H9 (cell line): Measurements from ENCODE around the gene IGSF3. TPM values are rescaled to one million over a fixed set of nuclear protein-coding genes. Genes with fewer than 3 reads are reported as not detected.

Experiments used
- DNase-seq: peaks from one replicate; pipeline ENCODE4 v3.0.0-alpha.2; 2017
- H2AFZ ChIP-seq: one replicate; pipeline ENCODE4 v1.6.1; 2013; ENCODE audit warnings: mild to moderate bottlenecking, low read length, control low read depth, moderate library complexity
- H2AK5ac ChIP-seq: 2 replicates; pipeline ENCODE4 v1.6.1; 2013; ENCODE audit warnings: low read length, control low read depth, mixed read lengths; ENCODE audit not compliant: insufficient read length
- H2BK120ac ChIP-seq: one replicate; pipeline ENCODE4 v1.6.1; 2013; ENCODE audit warnings: low read depth, mild to moderate bottlenecking, low read length, control low read depth, inconsistent platforms; ENCODE audit not compliant: poor library complexity, severe bottlenecking
- H2BK12ac ChIP-seq: 2 replicates; pipeline ENCODE4 v1.6.1; 2013; ENCODE audit warnings: low read length, control low read depth, mixed read lengths, low read depth; ENCODE audit not compliant: insufficient read length
- H2BK15ac ChIP-seq: 2 replicates; pipeline ENCODE4 v1.6.1; 2013; ENCODE audit warnings: low read depth, low read length, control low read depth
- H2BK20ac ChIP-seq: one replicate; pipeline ENCODE4 v1.6.1; 2013; ENCODE audit warnings: low read depth, mild to moderate bottlenecking, low read length, control low read depth, inconsistent platforms; ENCODE audit not compliant: poor library complexity, severe bottlenecking
- H2BK5ac ChIP-seq: 2 replicates; pipeline ENCODE4 v1.6.1; 2013; ENCODE audit warnings: low read length, control low read depth, mixed read lengths; ENCODE audit not compliant: insufficient read length
- H3K14ac ChIP-seq: 2 replicates; pipeline ENCODE4 v1.6.1; 2013; ENCODE audit warnings: low read length, control low read depth; ENCODE audit not compliant: insufficient read depth
- H3K18ac ChIP-seq: 2 replicates; pipeline ENCODE4 v1.6.1; 2013; ENCODE audit warnings: low read depth, mild to moderate bottlenecking, mixed read lengths, low read length, control low read depth; ENCODE audit not compliant: insufficient read length
- H3K23ac ChIP-seq: 2 replicates; pipeline ENCODE4 v1.6.1; 2013; ENCODE audit warnings: low read length, control low read depth, mixed read lengths, low read depth; ENCODE audit not compliant: insufficient read length
- H3K23me2 ChIP-seq: 2 replicates; pipeline ENCODE4 v1.6.1; 2013; ENCODE audit warnings: low read depth, mild to moderate bottlenecking, mixed read lengths, low read length, control low read depth; ENCODE audit not compliant: insufficient read length, poor library complexity, severe bottlenecking
- H3K27ac ChIP-seq: 2 replicates; pipeline ENCODE4 v1.5.1; 2013; ENCODE audit warnings: low read length, control low read depth, mixed read lengths, low read depth; ENCODE audit not compliant: insufficient read length
- H3K27me3 ChIP-seq: 2 replicates; pipeline ENCODE4 v1.6.1; 2013; ENCODE audit warnings: low read length, control low read depth, inconsistent platforms; ENCODE audit not compliant: insufficient read depth
- H3K4ac ChIP-seq: 2 replicates; pipeline ENCODE4 v1.6.1; 2013; ENCODE audit warnings: low read depth, mild to moderate bottlenecking, control low read depth, inconsistent platforms, low read length, moderate library complexity
- H3K4me1 ChIP-seq: 2 replicates; pipeline ENCODE4 v1.6.1; 2013; ENCODE audit warnings: low read length, control low read depth, inconsistent platforms; ENCODE audit not compliant: insufficient read depth
- H3K4me2 ChIP-seq: 2 replicates; pipeline ENCODE4 v1.6.1; 2013; ENCODE audit warnings: low read length, control low read depth, mixed read lengths; ENCODE audit not compliant: insufficient read length, insufficient read depth
- H3K56ac ChIP-seq: 2 replicates; pipeline ENCODE4 v1.6.1; 2013; ENCODE audit warnings: low read depth, mild to moderate bottlenecking, mixed read lengths, low read length, control low read depth; ENCODE audit not compliant: insufficient read length
- H3K79me1 ChIP-seq: 2 replicates; pipeline ENCODE4 v1.6.1; 2013; ENCODE audit warnings: low read depth, mild to moderate bottlenecking, moderate library complexity, low read length, control low read depth, inconsistent platforms; ENCODE audit not compliant: insufficient read depth, poor library complexity, severe bottlenecking
- H3K79me2 ChIP-seq: 2 replicates; pipeline ENCODE4 v1.6.1; 2013; ENCODE audit warnings: low read length, control low read depth, inconsistent platforms; ENCODE audit not compliant: insufficient read depth
- H3K9ac ChIP-seq: 2 replicates; pipeline ENCODE4 v1.6.1; 2013; ENCODE audit warnings: low read length, control low read depth, mixed read lengths; ENCODE audit not compliant: insufficient read length; ENCODE audit errors: extremely low read depth
- H3K9me3 ChIP-seq: one replicate; pipeline ENCODE4 v1.6.1; 2013; ENCODE audit warnings: low read depth, low read length, inconsistent platforms; ENCODE audit not compliant: control insufficient read depth
- H3T11ph ChIP-seq: one replicate; pipeline ENCODE4 v1.6.1; 2013; ENCODE audit warnings: mild to moderate bottlenecking, low read length, control low read depth, inconsistent platforms
- H4K20me1 ChIP-seq: one replicate; pipeline ENCODE4 v1.6.1; 2013; ENCODE audit not compliant: control insufficient read depth, insufficient read length, insufficient read depth
- H4K5ac ChIP-seq: 2 replicates; pipeline ENCODE4 v1.6.1; 2013; ENCODE audit warnings: low read depth, mild to moderate bottlenecking, mixed read lengths, low read length, control low read depth; ENCODE audit not compliant: insufficient read length
- H4K8ac ChIP-seq: replicated peaks from 2 replicates; pipeline ENCODE4 v1.6.1; 2013; ENCODE audit warnings: low read length, control low read depth, mixed read lengths, low read depth; ENCODE audit not compliant: insufficient read length
- H4K91ac ChIP-seq: 2 replicates; pipeline ENCODE4 v1.6.1; 2013; ENCODE audit warnings: low read depth, mild to moderate bottlenecking, moderate library complexity, mixed read lengths, low read length, control low read depth; ENCODE audit not compliant: insufficient read length
- H3K27ac Mint-ChIP-seq, 3 experiments: 2 replicates in 2 of 3; 3 replicates in 1 of 3; pipeline ENCODE4 v1.8.0; 2020 to 2021; ENCODE audit warnings: mixed read lengths in 3 of 3, mild to moderate bottlenecking in 1 of 3, moderate library complexity in 1 of 3
- H3K27me3 Mint-ChIP-seq: 2 replicates; pipeline ENCODE4 v1.8.0; 2021; ENCODE audit warnings: low read depth, mild to moderate bottlenecking, moderate library complexity, mixed read lengths
- H3K36me3 Mint-ChIP-seq, 3 experiments: 2 replicates in 2 of 3; 3 replicates in 1 of 3; pipeline ENCODE4 v1.8.0; 2020 to 2021; ENCODE audit warnings: low read depth in 3 of 3, mixed read lengths in 3 of 3; ENCODE audit not compliant: insufficient read depth in 1 of 3
- H3K4me1 Mint-ChIP-seq, 2 experiments: 2 replicates each; pipeline ENCODE4 v1.8.0; 2020; ENCODE audit warnings: mixed read lengths in 2 of 2
- H3K4me3 Mint-ChIP-seq, 2 experiments: 2 replicates in 1 of 2; 3 replicates in 1 of 2; pipeline ENCODE4 v1.8.0; 2020 to 2021; ENCODE audit warnings: mild to moderate bottlenecking in 2 of 2, mixed read lengths in 2 of 2, moderate library complexity in 1 of 2
- H3K9me3 Mint-ChIP-seq, 2 experiments: 2 replicates in 1 of 2; 3 replicates in 1 of 2; pipeline ENCODE4 v1.8.0; 2020; ENCODE audit warnings: mild to moderate bottlenecking in 2 of 2, mixed read lengths in 2 of 2, moderate library complexity in 1 of 2
- WGBS: extraction: QIAGEN DNeasy Blood & Tissue Kit; methylation state at CpG from one replicate; pipeline ENCODE4 v1.1.7; 2013; ENCODE audit warnings: missing lambda C conversion rate, low lambda C conversion rate, mixed read lengths; ENCODE audit not compliant: insufficient read length; ENCODE audit errors: extremely low coverage; 5-methylcytosine and 5-hydroxymethylcytosine counted together
- total RNA-seq: library from RNA; stranded (reverse); gene quantifications from 2 replicates; pipeline ENCODE4 v1.2.1, GENCODE V29; 2021
- TF ChIP-seq, protein P1 (sequence below): fragments of 200-600 bp; sonication (generic); conservative IDR thresholded peaks from 3 replicates; pipeline ENCODE4 v1.8.0; 2021; ENCODE audit warnings: antibody characterized with exemption, mild to moderate bottlenecking

IGSF3 gene
- total RNA-seq, 1 experiment from 2014 or later: 19.1 TPM

DNA sequence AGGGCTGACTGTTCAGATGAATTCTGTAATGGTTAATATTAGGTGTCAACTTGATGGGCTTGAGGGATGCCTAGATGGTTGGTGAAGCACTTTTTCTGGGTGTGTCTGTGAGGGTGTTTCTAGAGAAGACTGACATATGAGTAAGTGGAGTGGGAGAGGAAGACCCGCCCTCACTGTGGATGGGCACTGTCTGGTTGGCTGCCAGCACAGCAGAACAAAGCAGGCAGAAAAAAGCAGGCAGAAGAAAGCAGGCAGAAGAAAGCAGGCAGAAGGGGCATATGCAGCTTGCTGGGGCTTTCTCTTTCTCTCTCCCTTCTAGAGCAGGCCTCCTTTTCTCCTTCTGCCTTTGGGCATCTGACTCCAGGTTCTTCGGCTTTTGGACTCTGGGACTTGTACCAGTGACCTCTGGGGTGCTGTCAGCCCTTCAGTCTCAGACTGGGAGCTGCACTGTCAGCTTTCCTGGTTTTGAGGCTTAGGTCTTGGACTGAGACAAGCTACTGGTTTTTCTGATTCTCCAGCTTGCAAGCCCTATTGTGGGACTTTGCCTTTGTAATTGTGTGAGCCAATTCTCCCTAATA is 43.8 kb upstream of the IGSF3 start:
- H4K5ac ChIP-seq: no peak overlapping the region
- no peaks in the 10 kb centered on the region for H3K23me2 ChIP-seq
- no peak overlapping the region for H2BK5ac ChIP-seq
- Mint-ChIP-seq H3K27me3 (peaks cover 3% of the 10 kb centered on the region; the same call in 1 of the 2 replicates), H3K27ac (peak overlapping the region in 1 of 3 experiments; percentile 11; a peak in 1 of 7 replicates), H3K36me3 (peaks cover 0 to 9% (median 5%) of the 10 kb centered on the region in 3 experiments; a peak in 2 of 7 replicates), H3K9me3 (peaks cover 4 to 14% of the 10 kb centered on the region in 2 experiments; a peak in 4 of 5 replicates), H3K4me1 (peaks cover 28 to 31% of the 10 kb centered on the region in 2 experiments), H3K4me3 (no peak overlapping the region)
- no CpG with 5 or more reads among the region's 2 CpGs for WGBS
- no peak overlapping the region for H3K23ac ChIP-seq
- no peaks in the 10 kb centered on the region; the same call in 1 of the 2 replicates for H3K4me1 ChIP-seq
- no peak overlapping the region for H3K9ac ChIP-seq
- H3K14ac ChIP-seq: no peak overlapping the region
- H2AFZ ChIP-seq: no peak overlapping the region
- no peak overlapping the region for H2BK20ac ChIP-seq
- no peak overlapping the region for H3T11ph ChIP-seq
- no peak overlapping the region for H2BK12ac ChIP-seq
- H4K91ac ChIP-seq: no peak overlapping the region
- no peaks in the 10 kb centered on the region for H3K9me3 ChIP-seq
- H3K56ac ChIP-seq: no peak overlapping the region
- H2AK5ac ChIP-seq: no peak overlapping the region
- no peak overlapping the region for H3K27ac ChIP-seq
- no peak overlapping the region for H2BK120ac ChIP-seq
- DNase-seq: peak; percentile 54
- H3K79me2 ChIP-seq: no peaks in the 10 kb centered on the region
- H3K18ac ChIP-seq: no peak overlapping the region
- no peak overlapping the region for H3K4ac ChIP-seq
- H3K27me3 ChIP-seq: no peaks in the 10 kb centered on the region
- no peak overlapping the region for H3K4me2 ChIP-seq
- no peak overlapping the region for H2BK15ac ChIP-seq
- no peak overlapping the region for H4K8ac ChIP-seq
- no peaks in the 10 kb centered on the region for H4K20me1 ChIP-seq
- TF ChIP-seq, protein P1, sequence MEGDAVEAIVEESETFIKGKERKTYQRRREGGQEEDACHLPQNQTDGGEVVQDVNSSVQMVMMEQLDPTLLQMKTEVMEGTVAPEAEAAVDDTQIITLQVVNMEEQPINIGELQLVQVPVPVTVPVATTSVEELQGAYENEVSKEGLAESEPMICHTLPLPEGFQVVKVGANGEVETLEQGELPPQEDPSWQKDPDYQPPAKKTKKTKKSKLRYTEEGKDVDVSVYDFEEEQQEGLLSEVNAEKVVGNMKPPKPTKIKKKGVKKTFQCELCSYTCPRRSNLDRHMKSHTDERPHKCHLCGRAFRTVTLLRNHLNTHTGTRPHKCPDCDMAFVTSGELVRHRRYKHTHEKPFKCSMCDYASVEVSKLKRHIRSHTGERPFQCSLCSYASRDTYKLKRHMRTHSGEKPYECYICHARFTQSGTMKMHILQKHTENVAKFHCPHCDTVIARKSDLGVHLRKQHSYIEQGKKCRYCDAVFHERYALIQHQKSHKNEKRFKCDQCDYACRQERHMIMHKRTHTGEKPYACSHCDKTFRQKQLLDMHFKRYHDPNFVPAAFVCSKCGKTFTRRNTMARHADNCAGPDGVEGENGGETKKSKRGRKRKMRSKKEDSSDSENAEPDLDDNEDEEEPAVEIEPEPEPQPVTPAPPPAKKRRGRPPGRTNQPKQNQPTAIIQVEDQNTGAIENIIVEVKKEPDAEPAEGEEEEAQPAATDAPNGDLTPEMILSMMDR: no peak
- no peaks in the 10 kb centered on the region for H3K79me1 ChIP-seq
